SW480 (cell line): ENCODE results near the gene MBNL2.

Experiments used
- DNase-seq: peaks from one replicate; pipeline ENCODE4 v3.0.0-alpha.2; 2016; ENCODE audit warnings: low spot score

The MBNL2 gene

GRCh38 chr13:97253581-97254293 lies 31.6 kb downstream of the MBNL2 start:
- no peak for DNase-seq

- DNase-seq = peak; percentile 21
These were observed 32.7 kb downstream of the MBNL2 start for GRCh38 chr13:97254816-97255215.

GRCh38 chr13:97255515-97256021 lies 33.4 kb downstream of the MBNL2 start:
- DNase-seq = no peak

GRCh38 chr13:97256343-97256783 lies 34.2 kb downstream of the MBNL2 start:
- peak; percentile 89 for DNase-seq

GRCh38 chr13:97257228-97257755 lies 35.2 kb downstream of the MBNL2 start:
- no peak for DNase-seq

GRCh38 chr13:97257800-97258799 lies 36.0 kb downstream of the MBNL2 start:
- peak; percentile 91 for DNase-seq

GRCh38 chr13:97258801-97259200 lies 36.7 kb downstream of the MBNL2 start:
- DNase-seq = no peak

- DNase-seq = no peak
These were observed 37.3 kb downstream of the MBNL2 start for GRCh38 chr13:97259410-97259797.

- DNase-seq = peak; percentile 93
These were observed 37.9 kb downstream of the MBNL2 start for GRCh38 chr13:97259798-97260714.

- no peak for DNase-seq
These were observed 39.3 kb downstream of the MBNL2 start for GRCh38 chr13:97261254-97262005.

- DNase-seq = no peak
These were observed 39.9 kb downstream of the MBNL2 start for GRCh38 chr13:97262058-97262457.

- no peak for DNase-seq
These were observed 41.0 kb downstream of the MBNL2 start for GRCh38 chr13:97263160-97263559.

- no peak for DNase-seq
These were observed 42.5 kb downstream of the MBNL2 start for GRCh38 chr13:97264663-97265062.

GRCh38 chr13:97266332-97266731 lies 44.2 kb downstream of the MBNL2 start:
- no peak for DNase-seq

GRCh38 chr13:97266772-97267417 lies 44.8 kb downstream of the MBNL2 start:
- no peak for DNase-seq

- DNase-seq = no peak
These were observed 45.4 kb downstream of the MBNL2 start for GRCh38 chr13:97267418-97268059.

- DNase-seq = no peak
These were observed 46.6 kb downstream of the MBNL2 start for GRCh38 chr13:97268772-97269171.

GRCh38 chr13:97269603-97270002 lies 47.5 kb downstream of the MBNL2 start:
- no peak for DNase-seq

GRCh38 chr13:97272526-97272925 lies 50.4 kb downstream of the MBNL2 start:
- no peak for DNase-seq
